ENCODE results near the gene CFDP1. TPM values are rescaled to one million over a fixed set of nuclear protein-coding genes. Genes with fewer than 3 reads are reported as not detected.

Gene CFDP1
- total RNA-seq, 4 donors from 2014 or later = 42.4 to 49.5 (median 44.0) TPM

DNA sequence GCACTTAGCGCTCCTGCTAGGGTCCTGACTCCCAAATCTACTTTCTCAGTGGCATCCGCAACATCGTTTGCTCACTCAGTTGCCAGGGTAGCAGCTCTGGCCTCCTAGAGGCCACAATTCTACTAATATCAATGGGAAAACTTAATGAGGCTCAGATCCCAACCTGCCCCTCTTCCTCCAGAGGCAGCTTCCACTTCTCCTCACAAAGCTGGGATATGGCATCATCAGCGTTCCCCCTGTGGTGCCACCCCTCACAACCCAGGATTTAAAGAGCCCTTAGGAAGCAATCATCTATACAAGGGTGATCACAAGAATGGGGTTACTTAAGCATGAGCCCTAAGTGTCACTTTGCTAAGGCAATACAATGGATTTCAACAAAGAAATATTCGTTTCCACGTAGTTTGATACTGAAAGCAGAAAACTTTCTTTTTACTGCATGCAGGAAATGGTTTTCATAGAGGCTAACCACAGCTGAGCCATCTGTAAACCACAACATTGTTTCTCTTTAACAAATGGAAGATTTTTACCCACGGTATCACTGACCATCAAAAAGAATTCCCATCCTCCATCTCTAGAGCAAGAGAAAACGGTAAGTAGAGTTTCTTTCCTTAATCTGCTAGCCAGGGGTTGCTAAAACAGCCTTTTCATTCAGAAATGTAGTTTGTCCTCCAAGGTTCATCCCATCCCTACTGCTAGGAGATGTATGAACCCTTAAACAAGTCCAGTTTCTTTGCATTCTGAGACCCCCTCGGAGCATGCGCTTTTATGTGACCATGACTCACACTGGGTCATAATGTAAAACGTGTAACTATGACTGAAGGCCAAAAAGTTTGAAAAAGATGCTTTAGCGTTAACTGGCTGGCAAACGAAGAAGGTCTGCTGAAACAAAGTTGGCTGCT is 113.5 kb downstream of the CFDP1 start:
- DNase-seq (ENCODE audit: extremely low spot score) = no peak
- Histone ChIP-seq H3K4me1 (peaks cover 0 to 9% (median 4%) of the 10 kb centered on the region in 4 donors), H3K27ac (replicated peaks in 1 of 4) (no peak overlapping the region), H3K27me3 (no peaks in the 10 kb centered on the region), H3K9me3 (no peaks in the 10 kb centered on the region), H3K36me3 (peaks cover 0 to 5% (median 1%) of the 10 kb centered on the region in 4 donors), H3K4me3 (no peak overlapping the region)
- 78% methylated on average over 13 of the region's 13 CpGs for WGBS
- TF ChIP-seq POLR2AphosphoS5 (IDR thresholded peaks at IDR 0.05) (no peak), POLR2A (IDR thresholded peaks at IDR 0.05; ENCODE audit: low read depth) (no peak), EP300 (IDR thresholded peaks at IDR 0.05) (no peak)
- TF ChIP-seq, protein P1, sequence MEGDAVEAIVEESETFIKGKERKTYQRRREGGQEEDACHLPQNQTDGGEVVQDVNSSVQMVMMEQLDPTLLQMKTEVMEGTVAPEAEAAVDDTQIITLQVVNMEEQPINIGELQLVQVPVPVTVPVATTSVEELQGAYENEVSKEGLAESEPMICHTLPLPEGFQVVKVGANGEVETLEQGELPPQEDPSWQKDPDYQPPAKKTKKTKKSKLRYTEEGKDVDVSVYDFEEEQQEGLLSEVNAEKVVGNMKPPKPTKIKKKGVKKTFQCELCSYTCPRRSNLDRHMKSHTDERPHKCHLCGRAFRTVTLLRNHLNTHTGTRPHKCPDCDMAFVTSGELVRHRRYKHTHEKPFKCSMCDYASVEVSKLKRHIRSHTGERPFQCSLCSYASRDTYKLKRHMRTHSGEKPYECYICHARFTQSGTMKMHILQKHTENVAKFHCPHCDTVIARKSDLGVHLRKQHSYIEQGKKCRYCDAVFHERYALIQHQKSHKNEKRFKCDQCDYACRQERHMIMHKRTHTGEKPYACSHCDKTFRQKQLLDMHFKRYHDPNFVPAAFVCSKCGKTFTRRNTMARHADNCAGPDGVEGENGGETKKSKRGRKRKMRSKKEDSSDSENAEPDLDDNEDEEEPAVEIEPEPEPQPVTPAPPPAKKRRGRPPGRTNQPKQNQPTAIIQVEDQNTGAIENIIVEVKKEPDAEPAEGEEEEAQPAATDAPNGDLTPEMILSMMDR (IDR thresholded peaks at IDR 0.05) = no peak
- intact Hi-C loops (cut with DNase I) = no loop called here

- H3K4me1 ChIP-seq = peaks cover 0 to 9% (median 4%) of the 10 kb centered on the region in 4 donors
- DNase-seq (ENCODE audit: extremely low spot score) = no peak
- no peak overlapping the region for H3K4me3 ChIP-seq
- no peaks in the 10 kb centered on the region for H3K9me3 ChIP-seq
- no peak overlapping the region for H3K27ac ChIP-seq (replicated peaks in 1 of 4)
- intact Hi-C loops (cut with DNase I) = no loop called here
- 95% methylated on average over 3 of the region's 3 CpGs for WGBS
- TF ChIP-seq EP300 (IDR thresholded peaks at IDR 0.05) (no peak), POLR2A (IDR thresholded peaks at IDR 0.05; ENCODE audit: low read depth) (no peak), POLR2AphosphoS5 (IDR thresholded peaks at IDR 0.05) (no peak)
- TF ChIP-seq, protein P1 (IDR thresholded peaks at IDR 0.05) = no peak
- peaks cover 0 to 3% (median 0%) of the 10 kb centered on the region in 4 donors for H3K36me3 ChIP-seq
- H3K27me3 ChIP-seq = no peaks in the 10 kb centered on the region
Observed at GRCh38 chr16:75318737-75319136, 114.6 kb downstream of the CFDP1 start.

DNA sequence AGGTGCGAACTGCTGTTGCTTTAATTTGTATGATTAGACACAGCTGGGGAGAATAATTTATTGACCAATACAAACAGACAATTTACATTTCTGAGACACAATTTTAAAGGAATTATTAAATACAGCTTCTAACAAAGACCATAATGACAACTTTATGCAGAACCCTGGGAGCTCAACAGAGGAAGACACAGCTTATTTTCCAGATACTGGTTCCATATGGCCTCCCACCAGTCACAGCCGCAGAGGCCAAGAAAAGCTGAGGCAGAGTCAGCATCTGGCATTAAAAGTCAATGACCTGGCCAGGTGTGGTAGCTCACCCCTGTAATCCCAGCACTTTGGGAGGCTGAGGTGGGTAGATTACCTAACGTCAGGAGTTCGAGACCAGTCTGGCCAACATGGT is 115.8 kb downstream of the CFDP1 start:
- TF ChIP-seq, protein P1 (IDR thresholded peaks at IDR 0.05) = no peak
- TF ChIP-seq POLR2AphosphoS5 (IDR thresholded peaks at IDR 0.05) = no peak
- WGBS = 90% methylated on average over 4 of the region's 4 CpGs
- no peak for DNase-seq (ENCODE audit: extremely low spot score)
- Histone ChIP-seq H3K9me3 (no peaks in the 10 kb centered on the region), H3K27ac (replicated peaks in 1 of 4) (no peak overlapping the region), H3K27me3 (no peaks in the 10 kb centered on the region), H3K4me3 (no peak overlapping the region), H3K4me1 (peaks cover 0 to 9% (median 5%) of the 10 kb centered on the region in 4 donors), H3K36me3 (peaks cover 0 to 11% (median 0%) of the 10 kb centered on the region in 4 donors)
- intact Hi-C loops (cut with DNase I) = no loop called here

GRCh38 chr16:75317101-75317522 is 116.2 kb downstream of the CFDP1 start:
- H3K4me1 ChIP-seq = peaks cover 1 to 10% (median 8%) of the 10 kb centered on the region in 4 donors
- 78% methylated on average over 7 of the region's 7 CpGs for WGBS
- no peak for TF ChIP-seq EP300 (IDR thresholded peaks at IDR 0.05)
- TF ChIP-seq POLR2AphosphoS5 (IDR thresholded peaks at IDR 0.05) = no peak
- TF ChIP-seq POLR2A (IDR thresholded peaks at IDR 0.05; ENCODE audit: low read depth) = no peak
- no peaks in the 10 kb centered on the region for H3K27me3 ChIP-seq
- H3K36me3 ChIP-seq = peaks cover 0 to 11% (median 0%) of the 10 kb centered on the region in 4 donors
- no peaks in the 10 kb centered on the region for H3K9me3 ChIP-seq
- H3K4me3 ChIP-seq = no peak overlapping the region
- intact Hi-C loops (cut with DNase I) = no loop called here
- peak overlapping the region in 1 of 4 donors; percentile 14 for H3K27ac ChIP-seq (replicated peaks in 1 of 4)
- no peak for DNase-seq (ENCODE audit: extremely low spot score)

- no peaks in the 10 kb centered on the region for H3K9me3 ChIP-seq
- TF ChIP-seq, protein P1 (IDR thresholded peaks at IDR 0.05) = no peak
- no peak for TF ChIP-seq EP300 (IDR thresholded peaks at IDR 0.05)
- no peak for TF ChIP-seq POLR2AphosphoS5 (IDR thresholded peaks at IDR 0.05)
- TF ChIP-seq POLR2A (IDR thresholded peaks at IDR 0.05; ENCODE audit: low read depth) = no peak
- no peaks in the 10 kb centered on the region for H3K27me3 ChIP-seq
- WGBS = 97% methylated on average over 6 of the region's 6 CpGs
- intact Hi-C loops (cut with DNase I) = no loop called here
- DNase-seq (ENCODE audit: extremely low spot score) = no peak
- no peak overlapping the region for H3K4me3 ChIP-seq
- H3K4me1 ChIP-seq = peaks cover 9 to 20% (median 15%) of the 10 kb centered on the region in 4 donors
- no peak overlapping the region for H3K27ac ChIP-seq (replicated peaks in 1 of 4)
- peaks cover 0 to 11% (median 0%) of the 10 kb centered on the region in 4 donors for H3K36me3 ChIP-seq
Observed at GRCh38 chr16:75315539-75316306, 117.6 kb downstream of the CFDP1 start.
